Left colon (tissue), 2 donors: ENCODE measurements around the gene TSSK6. TPM values are rescaled to one million over a fixed set of nuclear protein-coding genes. Genes with fewer than 3 reads are reported as not detected.

Source experiments
- ATAC-seq: fragments of 200-7000 bp; cut with Tn5 transposase; one replicate; pipeline ENCODE4 v1.9.1; 2020; ENCODE audit warnings: mild to moderate bottlenecking, moderate library complexity
- DNase-seq, 2 donors: peaks; one replicate each; pipeline ENCODE4 v3.0.0-alpha.2; 2020
- intact Hi-C, 2 donors: fragments of 100-400 bp; cut with DNase I in 1 of 2; cut with micrococcal nuclease in 1 of 2; formaldehyde crosslinking; loops; one replicate each; pipeline versions ENCODE4 v1.11.2 to v1.14.0; 2022; cut with DNase I, micrococcal nuclease
- total RNA-seq, 2 donors: library from RNA; stranded (reverse); fragmentation: NEBNext Ultra II Directional; extraction: Animal tissue kit (Norgen Biotek cat#: 25700); gene quantifications; one replicate each; pipeline ENCODE4 v1.2.1, GENCODE V29; 2021
- donor health status: DM: no; HTN: no; CAD: no.
- donor health status: DM: yes; HTN: yes; CAD: no.

Gene TSSK6
- total RNA-seq, 2 donors from 2014 or later, result 1.6 to 2.8 TPM

GRCh38 chr19:19517235-19517619 is 1.9 kb upstream of the TSSK6 start:
- no peak for DNase-seq
- intact Hi-C loops, result no loop called here
- no peak for ATAC-seq

DNA sequence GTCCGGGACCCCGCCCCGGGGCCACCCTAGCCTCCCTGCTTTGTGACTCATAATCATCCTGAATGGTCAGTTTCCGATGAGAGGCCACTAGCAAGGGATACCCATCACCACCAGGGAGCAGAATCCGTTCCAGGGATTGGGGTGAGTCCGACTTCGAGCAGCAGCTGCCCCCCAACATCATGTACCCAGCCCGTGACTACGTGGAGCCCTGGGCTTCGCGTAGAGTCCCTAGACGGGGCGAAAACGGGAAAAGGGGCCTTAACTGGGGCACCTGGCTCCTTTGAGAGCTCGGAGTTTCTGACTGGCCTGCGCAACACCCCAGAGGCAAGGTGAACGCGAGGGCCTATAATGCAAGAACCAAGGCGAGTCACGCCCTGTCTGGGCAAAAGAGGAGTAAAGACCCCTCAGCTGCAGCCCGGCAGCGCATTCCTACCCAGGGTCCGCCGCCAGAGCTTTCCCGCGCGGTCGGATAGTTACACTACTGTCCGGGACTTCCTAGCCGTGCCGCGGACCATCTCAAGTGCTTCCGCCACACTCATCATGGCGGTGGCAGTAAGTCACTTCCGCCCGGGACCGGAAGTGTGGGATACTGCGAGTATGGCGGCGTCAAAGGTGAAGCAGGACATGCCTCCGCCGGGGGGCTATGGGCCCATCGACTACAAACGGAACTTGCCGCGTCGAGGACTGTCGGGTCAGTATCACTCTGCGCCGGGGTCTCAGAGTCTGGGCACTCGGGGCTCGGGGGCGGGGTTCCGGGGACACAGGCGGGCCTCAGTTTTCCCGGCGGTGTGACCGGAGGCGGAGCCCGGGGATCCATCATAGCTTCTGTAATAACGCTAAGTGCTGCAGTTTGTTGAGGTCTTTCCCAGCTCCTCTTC is 533 bp upstream of the TSSK6 start, which contains the start of gene NDUFA13:
TSS of gene NDUFA13 (plus strand) at position 584 of the 878 bp plus-strand sequence. CDS start at position 598, 14 bp downstream.
- peak; percentile 88 for ATAC-seq
- peak; percentile 89 to 95 for DNase-seq
- intact Hi-C loops, result no loop called here

DNA sequence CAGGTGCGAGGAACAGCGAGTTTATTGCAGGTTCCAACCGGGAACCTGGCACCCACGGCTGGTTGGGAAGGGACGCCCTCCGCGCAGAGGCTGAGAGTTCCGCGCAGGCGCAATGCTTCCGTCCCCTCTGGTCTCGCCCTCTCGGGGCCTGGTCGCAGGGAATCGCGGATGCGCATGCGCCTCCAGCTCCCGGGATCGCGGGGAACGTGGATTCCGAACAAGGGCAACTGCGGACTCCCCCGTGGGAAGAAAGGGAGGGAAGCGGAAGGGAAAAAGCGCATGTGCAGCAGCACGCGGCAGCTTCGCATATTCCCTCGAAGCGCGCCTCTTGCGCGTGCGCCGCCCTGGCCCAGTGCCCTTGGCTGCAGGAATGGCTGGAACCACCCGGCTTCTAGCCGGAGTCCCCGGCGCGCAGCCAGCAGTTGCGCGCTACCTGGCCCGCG is 1.1 kb downstream of the TSSK6 start:
- intact Hi-C loops, result no loop called here
- ATAC-seq (no peak), DNase-seq (peak; percentile 59 to 77)

GRCh38 chr19:19513682-19514081 is 1.7 kb downstream of the TSSK6 start:
- intact Hi-C loops, result no loop called here
- no peak for DNase-seq
- no peak for ATAC-seq

GRCh38 chr19:19510432-19510831 is 4.9 kb downstream of the TSSK6 start:
- ATAC-seq, result peak; percentile 2
- intact Hi-C loops, result no loop called here
- no peak for DNase-seq

DNA sequence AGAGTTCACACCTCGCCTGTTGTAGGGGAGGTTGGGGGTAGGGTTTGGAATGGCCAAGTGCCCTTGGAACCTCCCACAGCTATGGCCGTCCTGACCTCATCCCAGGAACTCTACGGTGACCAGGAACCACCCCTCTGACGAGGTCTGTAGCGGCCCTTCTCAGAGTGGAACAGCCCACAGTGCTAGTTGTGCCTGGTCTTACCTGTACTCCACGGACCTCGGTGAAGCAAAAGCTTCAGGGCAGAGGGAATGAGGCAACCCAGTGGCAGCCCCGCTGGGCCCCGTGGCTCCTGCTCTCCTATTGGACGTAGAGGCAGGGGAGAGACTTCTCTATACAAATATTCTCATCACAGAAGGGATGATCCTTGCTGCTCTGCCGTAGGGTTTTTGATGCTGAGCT is 7.1 kb downstream of the TSSK6 start:
- DNase-seq, result no peak
- ATAC-seq, result peak; percentile 4
- intact Hi-C loops, result no loop called here

DNA sequence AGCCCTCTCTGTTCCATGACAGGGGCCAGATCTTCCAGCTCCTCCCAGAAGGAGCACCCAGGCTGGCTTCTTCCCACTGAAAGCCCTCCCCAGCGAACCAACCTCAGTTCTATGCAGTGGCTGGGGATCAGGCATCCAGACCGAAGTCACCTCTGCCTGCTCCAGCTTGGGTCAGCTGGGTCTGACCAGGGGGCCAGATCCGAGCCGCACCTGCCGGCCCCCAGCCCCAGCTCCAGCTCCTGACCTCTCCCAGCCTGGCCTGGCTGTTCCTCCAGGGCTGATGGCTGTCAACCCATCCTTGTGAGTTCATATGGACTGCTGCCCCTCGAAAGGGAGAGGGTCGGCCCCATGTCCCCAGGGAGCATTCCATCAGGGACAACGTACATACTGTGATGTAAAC is 8.0 kb downstream of the TSSK6 start:
- intact Hi-C loops, result no loop called here
- DNase-seq (no peak), ATAC-seq (no peak)

DNA sequence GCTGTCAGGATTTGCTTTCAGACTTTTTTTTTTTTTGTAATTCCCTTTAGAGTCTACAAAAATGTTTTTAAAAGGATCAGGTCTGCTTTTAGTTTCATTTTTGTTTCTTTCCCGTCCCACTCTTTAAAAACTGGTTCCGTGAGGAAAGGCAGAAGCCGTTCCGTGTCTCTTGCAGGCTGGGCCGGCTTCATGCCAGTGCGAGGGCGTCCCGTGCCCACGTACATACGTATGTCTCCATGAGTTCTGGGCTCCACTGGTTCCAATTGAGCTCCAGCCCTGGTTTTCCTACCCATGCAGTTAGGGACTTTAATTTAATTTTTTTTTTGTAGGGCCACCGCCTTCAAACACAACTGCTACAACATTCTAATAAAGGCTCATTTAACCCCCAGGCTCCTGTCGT is 8.8 kb downstream of the TSSK6 start:
- no peak for ATAC-seq

GRCh38 chr19:19505669-19506326 is 9.6 kb downstream of the TSSK6 start:
- intact Hi-C loops, result no loop called here

More for the DNA sequence above, 8.8 kb downstream of the TSSK6 start:
- intact Hi-C loops, result no loop called here
- DNase-seq, result no peak

DNA sequence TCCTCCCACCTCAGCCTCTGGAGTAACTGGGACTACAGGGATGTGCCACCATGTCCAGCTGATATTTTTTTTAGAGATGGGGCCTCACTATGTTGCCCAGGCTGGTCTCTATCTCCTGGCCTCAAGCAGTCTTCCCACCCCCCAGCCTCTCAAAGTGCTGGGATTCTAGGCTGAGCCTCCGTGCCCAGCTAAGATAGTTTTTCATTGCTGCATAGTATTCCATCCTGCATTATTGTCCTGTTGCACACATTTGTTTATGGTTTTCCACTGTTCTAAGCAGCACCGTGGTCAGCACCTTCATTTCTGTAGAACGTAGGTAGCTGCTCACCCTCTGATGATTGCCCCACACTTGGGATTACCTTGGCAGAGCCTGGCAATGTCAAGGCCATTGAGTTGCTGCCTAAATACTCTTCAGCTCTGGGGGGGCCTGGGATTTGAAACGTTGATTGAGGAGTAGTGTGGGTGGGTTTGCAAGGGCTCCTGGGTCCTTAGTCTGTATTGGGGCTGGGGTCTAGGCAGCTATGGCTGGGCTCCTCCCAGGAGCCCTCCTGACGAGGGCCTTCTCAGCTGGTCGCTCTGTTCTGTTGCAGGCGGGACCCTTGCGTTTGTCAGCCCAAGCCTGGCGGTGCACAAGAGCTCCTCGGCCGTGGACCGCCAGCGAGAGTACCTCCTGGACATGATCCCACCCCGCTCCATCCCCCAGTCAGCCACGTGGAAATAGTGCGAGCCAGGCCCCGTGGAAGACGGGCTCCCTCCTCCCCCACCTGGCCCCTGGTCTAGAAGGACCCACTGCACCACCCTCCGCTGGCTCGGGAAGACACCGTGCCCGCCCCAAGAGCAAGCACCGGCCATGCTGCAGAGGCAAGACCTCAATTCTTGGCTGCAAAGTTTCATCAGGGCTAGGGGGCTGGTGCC is 10.3 kb downstream of the TSSK6 start:
- ATAC-seq (no peak), DNase-seq (no peak)
- intact Hi-C loops, result no loop called here

More at GRCh38 chr19:19505669-19506326, 9.6 kb downstream of the TSSK6 start:
- DNase-seq (no peak), ATAC-seq (no peak)

GRCh38 chr19:19502808-19503602 is 12.3 kb downstream of the TSSK6 start:
- ATAC-seq (no peak), DNase-seq (no peak)
- intact Hi-C loops, result no loop called here

DNA sequence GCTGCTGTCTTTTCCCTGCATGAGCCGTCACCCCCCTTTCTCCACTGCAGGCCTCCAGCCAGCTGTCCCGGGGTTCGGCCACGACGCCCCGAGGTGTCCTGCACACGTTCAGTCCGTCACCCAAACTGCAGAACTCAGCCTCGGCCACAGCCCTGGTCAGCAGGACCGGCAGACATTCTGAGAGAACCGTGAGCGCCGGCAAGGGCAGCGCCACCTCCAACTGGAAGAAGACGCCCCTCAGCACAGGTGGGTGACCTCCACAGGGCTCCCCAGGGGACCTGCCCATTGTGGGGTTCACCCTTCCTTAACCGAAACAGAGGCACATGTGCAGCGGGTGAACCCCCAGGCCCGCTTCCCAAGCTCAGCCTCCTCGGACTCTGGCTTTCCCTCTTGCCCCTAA is 13.1 kb downstream of the TSSK6 start:
- intact Hi-C loops, result no loop called here
- no peak for DNase-seq
- no peak for ATAC-seq

DNA sequence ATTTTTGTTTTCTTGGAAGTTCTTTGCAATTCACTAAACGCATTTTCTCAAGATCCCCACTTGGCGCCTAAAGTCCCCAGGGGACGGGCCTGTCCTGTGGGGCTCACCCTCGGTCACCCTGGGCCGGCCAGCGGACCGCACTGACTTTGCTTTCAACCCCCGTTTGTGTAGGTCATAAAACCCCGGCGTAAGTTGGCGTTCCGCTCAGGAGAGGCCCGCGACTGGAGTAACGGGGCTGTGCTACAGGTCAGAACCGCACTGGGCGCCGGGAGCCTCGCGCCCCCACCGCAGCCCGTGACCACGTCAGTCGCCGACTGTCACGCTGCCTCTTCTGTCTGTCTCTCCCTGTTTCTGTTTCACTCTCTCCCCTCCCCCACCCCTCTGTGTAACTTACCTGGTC is 13.6 kb downstream of the TSSK6 start:
- ATAC-seq (no peak), DNase-seq (no peak)
- intact Hi-C loops, result no loop called here

- ATAC-seq, result no peak
- intact Hi-C loops, result no loop called here
- no peak for DNase-seq
These were observed 14.2 kb downstream of the TSSK6 start for GRCh38 chr19:19500975-19501644.

DNA sequence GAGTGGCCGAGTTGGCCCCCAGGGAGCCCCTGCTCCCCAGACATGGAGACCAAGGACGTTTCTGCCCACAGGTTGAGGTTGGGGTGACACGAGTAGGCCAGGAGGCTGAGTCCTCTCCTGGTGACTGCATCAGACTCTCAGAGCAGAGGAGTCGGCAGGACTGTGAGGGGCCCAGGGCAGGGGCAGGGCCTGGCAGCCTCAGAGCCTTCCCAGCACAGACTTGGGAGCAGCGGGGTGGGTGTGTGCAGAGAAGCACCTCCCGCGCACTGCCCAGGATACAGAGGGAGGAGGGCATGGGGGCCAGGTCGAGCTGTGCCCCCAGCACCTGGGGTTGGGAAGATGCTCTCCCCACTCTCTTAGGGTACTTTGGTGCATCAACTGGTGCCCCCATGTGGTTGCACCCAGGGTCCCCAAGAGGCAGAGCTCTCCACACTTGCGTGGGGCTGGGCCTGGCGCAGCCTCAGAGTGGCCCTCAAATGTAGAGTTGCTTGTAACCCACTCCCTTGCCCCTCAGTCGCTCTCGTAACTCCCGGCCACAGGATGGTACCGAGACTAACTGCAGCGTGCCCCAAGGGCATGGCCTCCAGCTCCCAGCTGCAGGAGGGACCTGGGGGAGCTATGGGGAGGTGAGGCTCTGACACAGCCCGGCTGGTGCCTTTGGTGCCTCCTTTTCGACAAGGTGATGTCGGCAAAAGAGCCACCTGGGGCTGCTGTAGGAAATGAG is 15.9 kb downstream of the TSSK6 start:
- intact Hi-C loops, result no loop called here
- DNase-seq (no peak), ATAC-seq (no peak)

DNA sequence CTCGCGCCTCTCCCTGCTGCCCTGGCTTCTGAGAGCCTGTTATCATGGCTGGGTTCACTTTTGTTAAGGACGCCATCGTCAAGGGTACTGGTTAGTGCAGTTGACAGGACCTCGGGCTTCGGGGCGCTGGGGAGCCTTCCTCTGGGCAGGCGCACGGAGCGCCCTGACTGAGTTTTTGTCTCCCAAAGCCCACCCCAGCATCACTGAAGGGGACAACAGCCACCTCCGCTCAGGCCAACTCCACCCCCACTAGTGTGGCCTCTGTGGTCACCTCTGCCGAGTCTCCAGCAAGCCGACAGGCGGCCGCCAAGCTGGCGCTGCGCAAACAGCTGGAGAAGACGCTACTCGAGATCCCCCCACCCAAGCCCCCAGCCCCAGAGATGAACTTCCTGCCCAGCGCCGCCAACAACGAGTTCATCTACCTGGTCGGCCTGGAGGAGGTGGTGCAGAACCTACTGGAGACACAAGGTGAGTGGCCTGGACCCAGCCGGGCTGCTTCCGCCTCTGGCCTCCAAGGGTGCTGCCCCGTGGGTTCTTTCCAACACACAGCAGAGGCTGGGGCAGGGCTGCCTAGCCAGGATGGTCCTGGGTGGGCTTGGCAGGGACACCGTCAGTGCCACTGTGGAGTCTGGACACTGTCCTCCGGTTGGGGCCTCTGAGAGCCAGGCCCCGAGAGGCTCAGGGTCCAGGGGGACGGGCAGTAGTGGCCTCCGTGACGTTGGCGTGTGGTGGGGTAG is 16.9 kb downstream of the TSSK6 start:
- DNase-seq (no peak), ATAC-seq (no peak)
- intact Hi-C loops, result no loop called here
